LNCaP clone FGC (cell line): ENCODE results near the gene NFIX.

ENCODE experiments used
- DNase-seq: peaks from one replicate; pipeline ENCODE4 v3.0.0-alpha.2; 2011; ENCODE audit warnings: low read depth
- H3K4me3 ChIP-seq: 2 replicates; pipeline ENCODE4 v1.5.1; 2011; ENCODE audit warnings: mild to moderate bottlenecking, low read depth, low read length, control low read depth
- TF ChIP-seq, protein P1 (sequence below): IDR thresholded peaks from 2 replicates; pipeline ENCODE4 v1.5.1; 2012; ENCODE audit warnings: mild to moderate bottlenecking; ENCODE audit not compliant: control insufficient read depth, insufficient read depth; ENCODE audit errors: extremely low read depth

The NFIX gene

DNA sequence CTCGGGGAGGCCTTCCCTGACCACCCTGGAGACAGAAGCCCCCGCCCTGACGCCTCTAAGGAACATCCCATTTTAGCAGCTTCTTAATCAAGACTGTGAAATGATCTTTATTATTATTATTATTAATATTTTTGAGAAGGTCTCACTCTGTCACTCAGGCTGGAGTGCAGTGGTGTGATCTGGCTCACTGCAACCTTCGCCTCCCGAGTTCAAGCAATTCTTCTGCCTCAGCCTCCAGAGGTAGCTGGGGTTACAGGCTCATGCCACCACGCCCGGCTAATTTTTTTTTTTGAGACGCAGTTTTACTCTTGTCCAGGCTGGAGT is 29.5 kb upstream of the NFIX start:
- no peak for DNase-seq
- peak overlapping the region; percentile 52 for H3K4me3 ChIP-seq
- TF ChIP-seq, protein P1, sequence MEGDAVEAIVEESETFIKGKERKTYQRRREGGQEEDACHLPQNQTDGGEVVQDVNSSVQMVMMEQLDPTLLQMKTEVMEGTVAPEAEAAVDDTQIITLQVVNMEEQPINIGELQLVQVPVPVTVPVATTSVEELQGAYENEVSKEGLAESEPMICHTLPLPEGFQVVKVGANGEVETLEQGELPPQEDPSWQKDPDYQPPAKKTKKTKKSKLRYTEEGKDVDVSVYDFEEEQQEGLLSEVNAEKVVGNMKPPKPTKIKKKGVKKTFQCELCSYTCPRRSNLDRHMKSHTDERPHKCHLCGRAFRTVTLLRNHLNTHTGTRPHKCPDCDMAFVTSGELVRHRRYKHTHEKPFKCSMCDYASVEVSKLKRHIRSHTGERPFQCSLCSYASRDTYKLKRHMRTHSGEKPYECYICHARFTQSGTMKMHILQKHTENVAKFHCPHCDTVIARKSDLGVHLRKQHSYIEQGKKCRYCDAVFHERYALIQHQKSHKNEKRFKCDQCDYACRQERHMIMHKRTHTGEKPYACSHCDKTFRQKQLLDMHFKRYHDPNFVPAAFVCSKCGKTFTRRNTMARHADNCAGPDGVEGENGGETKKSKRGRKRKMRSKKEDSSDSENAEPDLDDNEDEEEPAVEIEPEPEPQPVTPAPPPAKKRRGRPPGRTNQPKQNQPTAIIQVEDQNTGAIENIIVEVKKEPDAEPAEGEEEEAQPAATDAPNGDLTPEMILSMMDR = no peak

DNA sequence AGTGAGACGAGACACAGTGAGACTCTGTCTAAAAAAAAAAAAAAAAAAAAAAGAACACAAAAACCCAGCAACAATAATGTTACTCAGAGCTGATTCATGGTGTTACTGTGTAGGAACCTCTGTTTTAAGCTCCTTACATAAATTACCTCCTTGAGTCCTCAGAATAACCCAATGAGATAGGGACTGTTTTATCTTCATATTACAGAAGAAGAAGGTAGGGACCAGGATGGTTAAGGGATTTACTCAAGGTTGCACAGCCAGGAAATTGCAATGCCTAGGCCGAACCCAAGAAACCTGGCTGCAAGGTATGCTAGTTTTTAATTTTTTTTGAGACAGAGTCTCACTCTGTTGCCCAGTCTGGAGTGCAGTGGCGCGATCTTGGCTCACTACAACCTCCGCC is 27.4 kb upstream of the NFIX start:
- TF ChIP-seq, protein P1 = no peak
- H3K4me3 ChIP-seq = no peak overlapping the region
- no peak for DNase-seq

DNA sequence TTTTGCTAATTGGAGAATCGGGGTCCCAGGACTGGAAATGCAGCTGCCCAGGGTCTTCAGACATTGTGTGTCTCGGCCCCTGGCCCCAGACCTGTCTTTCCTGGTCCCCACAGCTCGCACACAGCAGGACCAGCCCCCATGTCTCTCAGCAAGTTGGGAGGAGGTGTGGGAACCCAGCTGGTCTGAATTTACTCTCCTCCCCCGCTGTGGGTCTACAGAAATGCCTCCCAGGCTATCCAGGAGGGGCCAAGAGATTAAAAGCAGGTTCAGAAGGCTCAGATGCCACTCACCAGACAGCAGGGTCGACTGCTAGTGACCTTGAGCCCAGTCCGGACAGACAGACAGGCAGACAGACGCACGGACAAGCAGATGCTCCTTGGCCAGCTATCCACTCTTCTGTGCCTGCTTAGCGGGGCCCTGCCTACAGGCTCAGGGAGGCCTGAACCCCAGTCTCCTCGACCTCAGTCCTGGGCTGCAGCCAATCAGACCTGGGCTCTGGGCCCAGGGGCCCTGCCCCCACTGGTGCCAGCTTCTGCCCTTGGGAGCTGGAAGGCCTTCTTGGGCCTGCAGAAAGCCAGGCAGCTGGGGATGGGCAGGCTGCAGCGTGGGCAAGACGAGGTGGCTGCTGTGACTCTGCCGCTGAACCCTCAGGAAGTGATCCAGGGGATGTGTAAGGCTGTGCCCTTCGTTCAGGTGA is 25.8 kb upstream of the NFIX start, which contains the start of gene DAND5:
TSS of gene DAND5 (plus strand) at position 285 of the 697 bp plus-strand sequence. CDS start at position 370, 85 bp downstream.
- TF ChIP-seq, protein P1 = no peak
- no peak within 1 kb of the TSS for H3K4me3 ChIP-seq

DNA sequence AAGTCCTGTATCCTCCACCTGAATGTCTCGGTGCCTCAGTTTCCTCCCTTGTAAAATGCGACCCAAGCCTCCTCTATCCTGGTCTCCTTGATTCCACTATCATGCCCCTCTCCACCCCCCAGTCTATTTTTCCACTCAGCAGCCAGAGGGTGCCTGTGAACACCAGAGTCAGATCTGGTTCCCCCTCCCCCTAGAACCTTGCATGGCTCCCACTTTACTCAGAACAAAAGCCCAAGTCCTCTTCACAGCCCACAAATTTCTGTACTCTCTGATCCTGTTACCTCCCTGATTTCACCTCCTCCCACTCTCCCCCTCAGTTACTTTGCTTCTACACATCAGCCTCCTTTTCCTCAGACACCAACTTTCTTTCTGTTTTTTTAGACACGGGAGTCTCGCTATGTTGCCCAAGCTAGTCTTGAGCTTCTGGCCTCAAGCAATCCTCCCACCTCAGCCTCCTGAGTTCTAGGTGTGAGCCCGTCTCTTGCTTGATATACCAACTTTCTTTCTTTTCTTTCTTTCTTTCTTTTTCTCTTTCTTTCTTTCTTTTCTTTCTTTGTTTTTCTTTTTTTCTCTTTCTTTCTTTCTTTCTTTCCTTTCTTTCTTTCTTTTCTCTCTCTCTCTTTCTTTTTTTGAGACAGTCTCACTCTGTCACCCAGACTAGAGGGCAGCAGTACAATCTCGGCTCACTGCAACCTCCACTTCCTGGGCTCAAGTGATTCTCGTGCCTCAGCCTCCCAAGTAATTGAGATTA is 25.0 kb upstream of the NFIX start:
- no peak overlapping the region for H3K4me3 ChIP-seq
- DNase-seq = no peak
- TF ChIP-seq, protein P1 = no peak

More for the DNA sequence above, 25.8 kb upstream of the NFIX start, which contains the start of gene DAND5:
- no peak for DNase-seq

DNA sequence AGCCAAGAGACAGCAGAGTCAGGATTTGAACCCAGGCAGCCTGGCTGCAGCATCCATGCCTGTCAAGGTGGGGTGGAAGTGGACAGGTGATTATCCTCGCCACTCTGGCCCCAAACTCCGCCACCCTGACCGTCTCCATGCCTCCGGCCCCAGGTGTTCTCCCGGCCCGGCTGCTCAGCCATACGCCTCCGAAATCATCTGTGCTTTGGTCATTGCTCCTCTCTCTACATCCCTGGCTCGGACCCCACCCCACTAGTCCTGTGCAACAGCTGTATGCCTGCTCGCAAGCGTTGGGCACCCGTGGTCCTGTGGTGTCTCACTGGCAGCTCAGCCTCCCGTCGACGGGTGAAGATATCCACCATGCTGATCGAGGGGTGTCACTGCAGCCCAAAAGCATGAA is 22.0 kb upstream of the NFIX start:
- TF ChIP-seq, protein P1 = no peak
- DNase-seq = no peak
- H3K4me3 ChIP-seq = no peak overlapping the region

DNA sequence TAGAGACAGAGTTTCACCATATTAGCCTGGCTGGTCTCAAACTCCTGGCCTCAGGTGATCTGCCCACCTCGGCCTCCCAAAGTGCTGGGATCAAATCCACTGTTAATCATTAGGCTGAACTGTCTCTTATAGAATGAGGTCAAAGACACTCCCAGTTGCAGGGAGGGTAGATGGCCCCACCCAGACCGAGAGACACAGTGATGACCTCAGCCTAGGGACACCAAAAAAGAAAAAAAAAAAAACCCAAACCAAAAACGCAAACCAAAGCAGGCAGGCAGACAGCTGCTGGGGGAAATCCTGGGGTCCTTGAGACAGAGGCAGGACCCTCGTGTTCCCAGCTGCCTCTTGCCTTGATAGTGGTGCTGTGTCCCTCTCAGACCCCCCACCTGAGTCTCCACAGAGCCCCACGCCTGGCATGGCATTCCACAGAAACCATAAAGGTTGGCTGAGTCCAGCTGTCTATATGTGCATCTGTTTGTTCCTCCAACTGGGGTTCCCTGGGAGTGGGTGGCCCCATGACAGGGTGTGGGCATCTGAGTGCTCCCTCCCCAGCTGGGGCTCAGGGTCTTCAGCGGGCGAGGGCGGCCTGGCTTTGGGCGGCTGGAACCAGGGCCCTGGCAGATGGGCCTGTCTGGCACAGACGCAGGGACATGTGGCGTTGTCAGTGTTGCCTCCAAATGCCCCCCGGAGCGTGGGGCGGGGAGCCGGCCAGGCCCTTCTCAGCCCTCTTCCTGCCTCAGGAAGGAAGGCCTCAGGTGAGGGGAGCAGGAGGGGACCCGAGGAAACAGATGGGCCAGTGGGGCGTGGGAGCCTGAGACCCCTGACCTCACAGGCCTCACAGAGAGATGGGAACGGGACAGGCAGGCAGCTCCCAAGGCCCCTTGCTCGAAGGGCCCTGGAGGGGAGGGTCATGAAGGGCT is 20.7 kb upstream of the NFIX start:
- TF ChIP-seq, protein P1 = no peak
- H3K4me3 ChIP-seq = no peak overlapping the region

More for the DNA sequence above, 20.7 kb upstream of the NFIX start:
- no peak for DNase-seq
